ENCODE measurements around the gene CDC23. TPM values are rescaled to one million over a fixed set of nuclear protein-coding genes. Genes with fewer than 3 reads are reported as not detected.

Gene CDC23
- polyA plus RNA-seq, 3 donors, result 7.8 to 15.9 (median 12.8) TPM

- no peak overlapping the region for H3K27ac Mint-ChIP-seq
Observed at GRCh38 chr5:138169124-138169523, 44.0 kb downstream of the CDC23 start.

GRCh38 chr5:138163721-138164120 is 49.4 kb downstream of the CDC23 start:
- no peaks in the 10 kb centered on the region for H3K4me1 ChIP-seq (ENCODE audit: control insufficient read depth in 1 of 2, insufficient read depth in 2 of 2, low read length in 2 of 2)
- Mint-ChIP-seq H3K36me3 (peaks cover 93 to 99% of the 10 kb centered on the region in 2 donors), H3K9me3 (no peaks in the 10 kb centered on the region), H3K4me3 (no peak overlapping the region), H3K27me3 (ENCODE audit: low read depth in 3 of 3) (no peaks in the 10 kb centered on the region), H3K4me1 (no peaks in the 10 kb centered on the region), H3K27ac (peak overlapping the region in 1 of 7 donors; percentile 79)
- H3K36me3 ChIP-seq (replicated peaks in 1 of 2; ENCODE audit: control insufficient read depth in 1 of 2, insufficient read depth in 2 of 2, low read length in 2 of 2), result peaks cover 98 to 100% of the 10 kb centered on the region in 2 donors
- no peak overlapping the region for H3K9ac ChIP-seq (ENCODE audit: insufficient read depth, low read length, poor library complexity, severe bottlenecking)
- no peaks in the 10 kb centered on the region for H3K79me2 ChIP-seq (ENCODE audit: insufficient read depth, low read length)
- H4K20me1 ChIP-seq (ENCODE audit: insufficient read depth, low read length), result no peaks in the 10 kb centered on the region
- no peak overlapping the region for H3K4me2 ChIP-seq (replicated peaks; ENCODE audit: extremely low read depth, low read length, poor library complexity, severe bottlenecking)
- no peaks in the 10 kb centered on the region for H3K9me3 ChIP-seq (replicated peaks in 1 of 2; ENCODE audit: control insufficient read depth in 1 of 2, insufficient read depth in 1 of 2, low read length in 2 of 2)
- intact Hi-C loops (cut with micrococcal nuclease), result no loop called here
- no peak overlapping the region for H3K27ac ChIP-seq (ENCODE audit: low read depth in 1 of 2, low read length in 2 of 2)
- no peak overlapping the region for H3K4me3 ChIP-seq (replicated peaks in 1 of 3; ENCODE audit: low read depth in 2 of 3, low read length in 3 of 3)
- no peaks in the 10 kb centered on the region for H3K27me3 ChIP-seq (ENCODE audit: control insufficient read depth in 2 of 2, insufficient read depth in 2 of 2, low read length in 2 of 2)
- DNase-seq, result no peak
- no peak for TF ChIP-seq CTCF (IDR thresholded peaks at IDR 0.05)
- H2AFZ ChIP-seq (ENCODE audit: insufficient read depth, low read depth, low read length, poor library complexity, severe bottlenecking), result no peak overlapping the region

More at GRCh38 chr5:138169124-138169523, 44.0 kb downstream of the CDC23 start:
- Histone ChIP-seq H3K4me3 (replicated peaks in 1 of 3; ENCODE audit: low read depth in 2 of 3, low read length in 3 of 3) (no peak overlapping the region), H3K4me2 (replicated peaks; ENCODE audit: extremely low read depth, low read length, poor library complexity, severe bottlenecking) (no peak overlapping the region), H3K36me3 (replicated peaks in 1 of 2; ENCODE audit: control insufficient read depth in 1 of 2, insufficient read depth in 2 of 2, low read length in 2 of 2) (peaks cover 86 to 100% of the 10 kb centered on the region in 2 donors), H2AFZ (ENCODE audit: insufficient read depth, low read depth, low read length, poor library complexity, severe bottlenecking) (no peak overlapping the region), H3K4me1 (ENCODE audit: control insufficient read depth in 1 of 2, insufficient read depth in 2 of 2, low read length in 2 of 2) (peaks cover 5 to 7% of the 10 kb centered on the region in 2 donors), H3K27me3 (ENCODE audit: control insufficient read depth in 2 of 2, insufficient read depth in 2 of 2, low read length in 2 of 2) (no peaks in the 10 kb centered on the region), H3K9ac (ENCODE audit: insufficient read depth, low read length, poor library complexity, severe bottlenecking) (no peak overlapping the region), H3K9me3 (replicated peaks in 1 of 2; ENCODE audit: control insufficient read depth in 1 of 2, insufficient read depth in 1 of 2, low read length in 2 of 2) (no peaks in the 10 kb centered on the region), H4K20me1 (ENCODE audit: insufficient read depth, low read length) (no peaks in the 10 kb centered on the region), H3K79me2 (ENCODE audit: insufficient read depth, low read length) (peaks cover 9% of the 10 kb centered on the region), H3K27ac (ENCODE audit: low read depth in 1 of 2, low read length in 2 of 2) (no peak overlapping the region)
- no peak for TF ChIP-seq CTCF (IDR thresholded peaks at IDR 0.05)
- no peaks in the 10 kb centered on the region for H3K27me3 Mint-ChIP-seq (ENCODE audit: low read depth in 3 of 3)
- H3K4me1 Mint-ChIP-seq, result peaks cover 5% of the 10 kb centered on the region
- intact Hi-C loops (cut with micrococcal nuclease), result no loop called here
- H3K4me3 Mint-ChIP-seq, result no peak overlapping the region
- no CpG with 5 or more reads among the region's 5 CpGs for WGBS (ENCODE audit: insufficient coverage)
- H3K9me3 Mint-ChIP-seq, result no peaks in the 10 kb centered on the region
- no peak for DNase-seq
- peaks cover 82 to 98% of the 10 kb centered on the region in 2 donors for H3K36me3 Mint-ChIP-seq
